D721Med (cell line): ENCODE results near the gene ITGA8.

ENCODE experiments used
- DNase-seq: peaks from one replicate; pipeline ENCODE4 v3.0.0; 2011; ENCODE audit warnings: low spot score; ENCODE audit not compliant: insufficient read length
- FAIRE-seq: peaks from 2 replicates; lab custom pipeline; 2011; peaks lifted over from hg19 to GRCh38; lab: Jason Lieb, UNC
- TF ChIP-seq, protein P1 (sequence below): IDR thresholded peaks from 2 replicates; pipeline ENCODE4 v1.5.1; 2012; ENCODE audit warnings: mild to moderate bottlenecking, control low read depth; ENCODE audit not compliant: insufficient read depth; ENCODE audit errors: missing control alignments

The ITGA8 gene

DNA sequence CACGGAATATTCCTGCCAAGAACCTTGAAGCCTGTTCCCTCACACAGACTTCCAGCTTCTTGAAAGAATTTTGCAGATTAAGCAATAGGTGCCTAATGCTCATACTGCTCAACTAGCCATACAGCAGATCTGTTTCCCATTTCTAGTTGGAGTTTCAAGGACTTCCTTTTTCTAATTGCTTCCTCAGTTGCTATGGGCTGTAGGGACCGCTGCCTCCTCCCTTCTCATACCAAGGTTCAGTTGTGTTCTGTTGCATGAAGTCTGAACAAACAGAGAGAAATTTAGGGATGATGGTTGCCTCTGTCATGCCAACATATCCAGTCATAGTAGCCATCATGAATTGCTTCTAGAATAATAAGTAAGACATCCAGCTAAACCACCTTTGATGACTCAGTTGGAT, 6.8 kb downstream of the ITGA8 start:
- TF ChIP-seq, protein P1, sequence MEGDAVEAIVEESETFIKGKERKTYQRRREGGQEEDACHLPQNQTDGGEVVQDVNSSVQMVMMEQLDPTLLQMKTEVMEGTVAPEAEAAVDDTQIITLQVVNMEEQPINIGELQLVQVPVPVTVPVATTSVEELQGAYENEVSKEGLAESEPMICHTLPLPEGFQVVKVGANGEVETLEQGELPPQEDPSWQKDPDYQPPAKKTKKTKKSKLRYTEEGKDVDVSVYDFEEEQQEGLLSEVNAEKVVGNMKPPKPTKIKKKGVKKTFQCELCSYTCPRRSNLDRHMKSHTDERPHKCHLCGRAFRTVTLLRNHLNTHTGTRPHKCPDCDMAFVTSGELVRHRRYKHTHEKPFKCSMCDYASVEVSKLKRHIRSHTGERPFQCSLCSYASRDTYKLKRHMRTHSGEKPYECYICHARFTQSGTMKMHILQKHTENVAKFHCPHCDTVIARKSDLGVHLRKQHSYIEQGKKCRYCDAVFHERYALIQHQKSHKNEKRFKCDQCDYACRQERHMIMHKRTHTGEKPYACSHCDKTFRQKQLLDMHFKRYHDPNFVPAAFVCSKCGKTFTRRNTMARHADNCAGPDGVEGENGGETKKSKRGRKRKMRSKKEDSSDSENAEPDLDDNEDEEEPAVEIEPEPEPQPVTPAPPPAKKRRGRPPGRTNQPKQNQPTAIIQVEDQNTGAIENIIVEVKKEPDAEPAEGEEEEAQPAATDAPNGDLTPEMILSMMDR, result no peak
- no peak for DNase-seq
- no peak for FAIRE-seq

DNA sequence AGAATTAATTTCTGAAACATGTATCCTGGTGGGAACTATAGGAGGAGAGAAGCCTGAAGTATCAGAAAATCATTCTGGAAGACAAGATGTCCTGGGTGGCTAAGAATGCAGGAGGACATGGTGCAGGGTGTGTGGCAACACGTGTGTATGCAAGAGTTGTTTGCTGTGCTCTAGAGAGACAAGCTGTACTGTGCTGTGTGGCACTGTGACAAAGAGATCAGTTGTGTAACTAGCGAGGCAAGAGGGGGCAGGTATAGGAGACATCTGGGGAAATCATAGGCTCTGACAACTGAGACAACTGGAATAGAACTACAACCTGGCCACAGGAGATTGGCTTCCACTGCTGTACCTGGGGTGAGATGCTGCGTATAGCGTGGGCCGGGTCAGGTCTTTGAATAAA, 9.3 kb downstream of the ITGA8 start:
- no peak for DNase-seq
- TF ChIP-seq, protein P1, result no peak
- no peak for FAIRE-seq

DNA sequence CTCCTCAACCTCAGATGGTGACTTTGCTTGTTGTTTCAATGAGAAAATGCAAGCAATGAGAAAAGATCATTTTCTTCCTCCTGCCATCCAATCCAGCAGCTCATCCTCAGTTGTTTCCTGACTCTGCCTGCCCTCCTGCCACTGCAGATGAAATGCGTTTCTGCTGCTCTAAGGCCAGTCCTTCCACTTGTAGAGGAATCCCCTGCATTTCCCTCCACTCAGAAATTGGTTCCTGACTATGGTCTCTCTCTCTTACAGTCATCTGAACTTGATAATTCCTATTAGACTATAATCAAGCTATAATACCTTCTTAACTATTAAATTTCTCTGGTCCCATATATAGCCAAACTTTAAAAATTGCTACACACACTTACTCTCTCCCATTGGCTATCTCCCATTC, 14.4 kb downstream of the ITGA8 start:
- TF ChIP-seq, protein P1, result no peak
- FAIRE-seq (no peak), DNase-seq (no peak)

GRCh38 chr10:15704581-15704968, 15.1 kb downstream of the ITGA8 start:
- TF ChIP-seq, protein P1, result no peak
- FAIRE-seq (no peak), DNase-seq (no peak)

GRCh38 chr10:15703944-15704580, 15.7 kb downstream of the ITGA8 start:
- no peak for DNase-seq
- FAIRE-seq, result no peak

GRCh38 chr10:15703151-15703880, 16.4 kb downstream of the ITGA8 start:
- TF ChIP-seq, protein P1, result no peak
- FAIRE-seq (no peak), DNase-seq (no peak)

More at GRCh38 chr10:15703944-15704580, 15.7 kb downstream of the ITGA8 start:
- TF ChIP-seq, protein P1, result no peak
